ENCODE data around the gene OGDHL. TPM values are rescaled to one million over a fixed set of nuclear protein-coding genes. Genes with fewer than 3 reads are reported as not detected.

Gene OGDHL
- total RNA-seq, 1 donor from 2014 or later, result 10.1 TPM

- no peaks in the 10 kb centered on the region for H3K27me3 Mint-ChIP-seq (ENCODE audit: low read depth)
- peak overlapping the region; percentile 7 for H3K27ac Mint-ChIP-seq (ENCODE audit: unreplicated experiment)
- H3K4me3 Mint-ChIP-seq, result no peak overlapping the region
- peaks cover 6% of the 10 kb centered on the region for H3K36me3 Mint-ChIP-seq (ENCODE audit: low read depth)
- TF ChIP-seq CTCF (conservative IDR thresholded peaks at IDR 0.05), result no peak
- no peaks in the 10 kb centered on the region for H3K9me3 Mint-ChIP-seq
- DNase-seq (ENCODE audit: low read depth, low spot score), result no peak
- no peaks in the 10 kb centered on the region for H3K4me1 Mint-ChIP-seq
These were observed 20.8 kb downstream of the OGDHL start for GRCh38 chr10:49741108-49741995.

DNA sequence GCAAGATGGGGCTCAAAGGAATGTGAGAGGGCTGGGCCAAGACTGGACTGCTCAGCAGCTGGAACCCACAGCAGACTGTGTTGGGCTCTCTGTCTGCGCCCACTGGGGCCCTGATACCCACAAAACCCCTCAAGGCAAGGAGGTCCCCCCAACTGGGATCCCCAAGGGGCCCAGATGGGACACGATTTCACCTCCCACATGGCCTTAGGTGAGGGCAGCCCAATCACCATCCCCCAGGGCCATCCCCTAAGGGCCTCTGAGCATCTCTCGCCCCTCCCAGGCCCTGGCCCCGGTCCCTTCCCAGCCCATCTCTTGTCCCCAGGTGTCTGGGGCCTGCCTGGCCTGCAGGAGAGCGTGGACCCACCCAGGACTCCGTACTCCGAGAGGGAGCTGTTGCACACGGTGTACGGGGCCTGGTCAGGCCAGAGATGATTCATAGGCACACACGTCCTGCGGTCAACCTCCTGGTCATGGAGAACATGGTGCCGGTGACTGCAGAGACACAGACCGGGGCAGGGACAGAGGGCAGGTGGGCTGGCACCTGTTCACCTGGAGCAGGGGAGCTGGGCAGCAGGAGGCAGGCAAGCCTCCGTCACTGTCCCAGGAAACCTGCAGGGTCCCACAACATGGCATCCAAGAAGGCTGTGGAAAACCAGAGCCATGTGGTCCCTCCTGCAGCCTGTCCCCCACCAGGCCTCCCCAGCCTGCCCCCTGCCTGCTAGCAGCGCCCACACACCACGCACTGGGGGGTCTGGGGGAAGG, 21.6 kb downstream of the OGDHL start:
- peaks cover 6% of the 10 kb centered on the region for H3K36me3 Mint-ChIP-seq (ENCODE audit: low read depth)
- no peak overlapping the region for H3K4me3 Mint-ChIP-seq
- TF ChIP-seq CTCF (conservative IDR thresholded peaks at IDR 0.05), result no peak
- no peak overlapping the region for H3K27ac Mint-ChIP-seq (ENCODE audit: unreplicated experiment)
- H3K27me3 Mint-ChIP-seq (ENCODE audit: low read depth), result no peaks in the 10 kb centered on the region
- H3K9me3 Mint-ChIP-seq, result no peaks in the 10 kb centered on the region
- H3K4me1 Mint-ChIP-seq, result no peaks in the 10 kb centered on the region
- no peak for DNase-seq (ENCODE audit: low read depth, low spot score)

GRCh38 chr10:49739426-49739825, 22.7 kb downstream of the OGDHL start:
- no peaks in the 10 kb centered on the region for H3K9me3 Mint-ChIP-seq
- no peaks in the 10 kb centered on the region for H3K27me3 Mint-ChIP-seq (ENCODE audit: low read depth)
- H3K27ac Mint-ChIP-seq (ENCODE audit: unreplicated experiment), result no peak overlapping the region
- H3K36me3 Mint-ChIP-seq (ENCODE audit: low read depth), result peaks cover 6% of the 10 kb centered on the region
- no peak for TF ChIP-seq CTCF (conservative IDR thresholded peaks at IDR 0.05)
- no peaks in the 10 kb centered on the region for H3K4me1 Mint-ChIP-seq
- H3K4me3 Mint-ChIP-seq, result no peak overlapping the region
- no peak for DNase-seq (ENCODE audit: low read depth, low spot score)

DNA sequence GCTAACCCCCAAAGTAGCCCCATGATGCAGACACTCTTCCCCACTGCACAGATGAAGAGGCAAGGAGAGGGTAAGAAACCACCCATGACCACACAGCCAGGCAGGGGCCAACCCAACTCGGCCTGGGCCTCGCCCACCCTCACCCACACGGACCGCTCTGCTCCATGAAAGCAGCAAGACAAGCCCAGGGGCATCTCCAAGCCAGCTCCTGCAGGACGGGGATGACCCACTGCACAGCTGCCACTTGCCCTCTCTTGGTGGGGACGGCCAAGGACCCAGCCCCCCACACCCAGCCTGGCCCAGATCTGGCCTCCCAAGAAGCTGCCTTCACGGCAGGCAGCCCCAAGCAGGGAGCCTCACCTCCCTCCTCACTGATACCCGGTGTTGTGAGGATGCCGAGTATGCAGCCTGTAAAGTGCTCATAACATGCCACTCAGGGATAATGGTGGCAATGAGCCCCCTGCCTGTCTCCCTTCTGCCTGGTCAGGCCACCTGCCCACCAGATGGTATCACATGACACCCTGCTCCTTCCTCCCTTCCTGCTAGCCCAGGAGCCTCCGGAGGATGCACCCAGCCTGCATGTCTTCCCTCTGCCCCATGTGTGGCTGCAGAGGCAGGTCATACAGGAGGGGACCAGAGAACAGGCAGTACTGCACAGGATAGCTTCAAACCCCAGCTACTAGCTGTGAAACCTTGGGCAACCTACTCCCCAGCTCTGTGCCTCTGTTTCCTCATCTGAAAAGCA, 23.3 kb downstream of the OGDHL start:
- Mint-ChIP-seq H3K27ac (ENCODE audit: unreplicated experiment) (peak overlapping the region; percentile 43), H3K9me3 (no peaks in the 10 kb centered on the region), H3K4me1 (no peaks in the 10 kb centered on the region), H3K27me3 (ENCODE audit: low read depth) (no peaks in the 10 kb centered on the region), H3K36me3 (ENCODE audit: low read depth) (peaks cover 6% of the 10 kb centered on the region), H3K4me3 (no peak overlapping the region)
- no peak for DNase-seq (ENCODE audit: low read depth, low spot score)
- no peak for TF ChIP-seq CTCF (conservative IDR thresholded peaks at IDR 0.05)

GRCh38 chr10:49737474-49738201, 24.5 kb downstream of the OGDHL start:
- Mint-ChIP-seq H3K4me1 (no peaks in the 10 kb centered on the region), H3K27ac (ENCODE audit: unreplicated experiment) (no peak overlapping the region), H3K9me3 (no peaks in the 10 kb centered on the region), H3K36me3 (ENCODE audit: low read depth) (peaks cover 6% of the 10 kb centered on the region), H3K4me3 (no peak overlapping the region), H3K27me3 (ENCODE audit: low read depth) (no peaks in the 10 kb centered on the region)
- no peak for DNase-seq (ENCODE audit: low read depth, low spot score)
- TF ChIP-seq CTCF (conservative IDR thresholded peaks at IDR 0.05), result no peak

Data from neural crest cell (in vitro differentiated cells).